Testis (tissue), 2 donors: ENCODE results near the gene MRPL32.

Experiments used
- POLR2A ChIP-seq: fragments of 450-650 bp; IDR thresholded peaks from one replicate; pipeline ENCODE4 v1.6.1; 2017; ENCODE audit warnings: antibody characterized with exemption, mild to moderate bottlenecking, moderate library complexity
- TF ChIP-seq, protein P1 (sequence below), 3 experiments: fragments of 450-650 bp in 2 of 3; fragments of 200-600 bp in 1 of 3; sonication (generic) in 1 of 3; IDR thresholded peaks; one replicate each; pipeline ENCODE4 v1.5.1; 2016 to 2019; ENCODE audit warnings: antibody characterized with exemption in 3 of 3, mild to moderate bottlenecking in 2 of 3, moderate library complexity in 1 of 3

DNA sequence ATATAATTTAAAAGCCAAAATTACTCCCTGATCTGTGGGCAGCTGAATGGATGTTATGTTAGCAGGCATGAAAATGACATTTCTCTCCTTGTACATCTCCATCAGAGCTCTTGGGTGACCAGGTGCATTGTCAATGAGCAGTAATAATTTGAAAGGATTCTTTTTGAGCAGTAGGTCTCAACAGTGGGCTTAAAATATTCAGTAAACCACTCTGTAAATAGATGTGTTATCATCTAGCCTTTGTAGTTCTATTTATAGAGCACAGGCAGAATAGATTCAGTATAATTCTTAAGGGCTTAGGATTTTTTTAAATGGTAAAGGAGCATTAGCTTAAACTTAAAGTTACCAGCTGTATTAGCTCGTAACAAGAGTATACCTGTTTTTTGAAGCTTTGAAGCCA lies 52.0 kb downstream of the MRPL32 start:
- TF ChIP-seq, protein P1, sequence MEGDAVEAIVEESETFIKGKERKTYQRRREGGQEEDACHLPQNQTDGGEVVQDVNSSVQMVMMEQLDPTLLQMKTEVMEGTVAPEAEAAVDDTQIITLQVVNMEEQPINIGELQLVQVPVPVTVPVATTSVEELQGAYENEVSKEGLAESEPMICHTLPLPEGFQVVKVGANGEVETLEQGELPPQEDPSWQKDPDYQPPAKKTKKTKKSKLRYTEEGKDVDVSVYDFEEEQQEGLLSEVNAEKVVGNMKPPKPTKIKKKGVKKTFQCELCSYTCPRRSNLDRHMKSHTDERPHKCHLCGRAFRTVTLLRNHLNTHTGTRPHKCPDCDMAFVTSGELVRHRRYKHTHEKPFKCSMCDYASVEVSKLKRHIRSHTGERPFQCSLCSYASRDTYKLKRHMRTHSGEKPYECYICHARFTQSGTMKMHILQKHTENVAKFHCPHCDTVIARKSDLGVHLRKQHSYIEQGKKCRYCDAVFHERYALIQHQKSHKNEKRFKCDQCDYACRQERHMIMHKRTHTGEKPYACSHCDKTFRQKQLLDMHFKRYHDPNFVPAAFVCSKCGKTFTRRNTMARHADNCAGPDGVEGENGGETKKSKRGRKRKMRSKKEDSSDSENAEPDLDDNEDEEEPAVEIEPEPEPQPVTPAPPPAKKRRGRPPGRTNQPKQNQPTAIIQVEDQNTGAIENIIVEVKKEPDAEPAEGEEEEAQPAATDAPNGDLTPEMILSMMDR (IDR thresholded peaks at IDR 0.05), result no peak
- TF ChIP-seq POLR2A, result no peak
